ENCODE data around the gene SP110.
A peak's percentile ranks its signal among the peaks of the same experiment; 100 is the strongest.
"Not testable (repeated sequence)": the region's sequence is repeated elsewhere in the genome, so short reads cannot be mapped to it uniquely, and the experiment has no call there.

Gene SP110

DNA sequence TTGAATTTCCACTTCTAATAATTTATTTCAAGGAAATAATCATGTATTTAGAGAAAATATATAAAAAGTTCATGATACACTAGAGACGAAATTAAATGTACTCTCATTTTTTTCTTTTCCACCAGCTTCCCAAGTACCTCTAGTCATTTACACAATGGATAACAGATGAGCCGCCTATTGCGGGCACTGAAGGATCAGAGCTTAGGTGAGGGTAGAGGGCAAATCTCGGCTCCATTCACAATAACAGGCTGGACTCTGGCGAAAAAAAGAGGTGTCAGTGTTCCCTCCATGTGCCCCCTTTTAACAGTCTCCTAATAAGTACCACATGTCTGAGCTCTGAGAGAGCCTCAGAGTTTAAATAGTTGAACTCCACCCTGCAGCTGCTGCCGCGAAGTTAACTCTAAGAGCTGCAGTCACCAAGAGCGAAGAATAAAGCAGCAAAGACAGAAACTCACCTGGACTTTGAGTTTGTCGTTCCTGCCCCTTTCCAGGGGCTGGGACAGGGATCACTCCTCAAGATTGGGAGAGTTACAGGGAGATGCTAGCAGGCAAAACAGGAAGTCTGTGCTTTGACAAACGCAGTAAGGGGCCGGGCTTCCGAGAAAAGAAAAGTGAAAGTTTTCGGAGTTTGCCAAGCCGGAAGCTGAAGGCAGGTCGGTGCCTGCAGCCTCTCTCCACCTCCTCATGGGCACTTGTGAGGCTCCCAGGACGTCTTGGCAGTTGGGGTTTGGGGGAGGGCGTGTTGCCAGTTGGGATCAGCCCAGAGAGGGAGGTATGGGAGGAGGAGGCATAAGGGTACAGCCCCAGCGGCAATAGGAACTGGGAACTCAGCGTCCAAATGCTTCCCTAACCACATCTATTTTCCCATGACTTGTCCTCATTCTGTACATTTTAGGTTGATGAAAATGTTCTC is at the start of gene SP110:
SP110 (minus strand) TSS at position 566 of the 913 bp plus-strand sequence. CDS start 3,057 bp downstream, outside the sequence.
- DNase-seq (ENCODE audit: low read depth): peak; percentile 31

DNA sequence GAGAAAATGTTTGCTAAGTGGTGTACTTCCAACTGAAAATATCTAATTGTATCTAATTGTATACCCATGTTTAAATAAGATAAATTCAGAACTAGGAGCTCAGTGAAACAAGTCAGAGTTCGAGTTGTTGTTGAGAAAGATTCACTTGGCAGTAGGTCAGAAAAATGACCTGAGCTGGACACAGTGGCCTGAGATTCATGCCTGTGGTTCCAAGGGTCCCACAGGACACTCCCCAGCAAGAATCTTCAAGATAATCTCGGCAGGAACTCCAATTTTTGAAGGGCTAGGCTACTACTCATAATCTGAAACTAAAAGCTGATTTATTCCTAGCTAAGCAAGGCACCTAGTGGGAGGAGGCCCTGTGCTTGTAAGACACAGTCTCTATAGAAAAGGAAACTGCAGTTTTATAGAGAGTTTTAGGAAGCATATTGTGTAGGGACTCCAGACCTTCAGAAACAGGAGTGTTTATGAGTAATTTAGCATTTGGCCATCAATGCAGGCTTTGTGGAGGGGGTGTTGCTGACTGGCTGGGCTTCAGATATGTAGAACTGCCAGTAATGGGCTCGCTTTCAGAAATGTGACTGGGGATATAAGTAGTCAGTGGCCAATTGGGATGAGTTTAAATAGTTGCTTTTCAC is 48.9 kb upstream of the SP110 start:
- DNase-seq (ENCODE audit: low read depth): no peak

- DNase-seq (ENCODE audit: low read depth): no peak
These were observed 47.8 kb upstream of the SP110 start for GRCh38 chr2:230267556-230267955.

GRCh38 chr2:230267059-230267458 is 47.3 kb upstream of the SP110 start:
- DNase-seq (ENCODE audit: low read depth): no peak

GRCh38 chr2:230266638-230267037 is 46.9 kb upstream of the SP110 start:
- no peak for DNase-seq (ENCODE audit: low read depth)

DNA sequence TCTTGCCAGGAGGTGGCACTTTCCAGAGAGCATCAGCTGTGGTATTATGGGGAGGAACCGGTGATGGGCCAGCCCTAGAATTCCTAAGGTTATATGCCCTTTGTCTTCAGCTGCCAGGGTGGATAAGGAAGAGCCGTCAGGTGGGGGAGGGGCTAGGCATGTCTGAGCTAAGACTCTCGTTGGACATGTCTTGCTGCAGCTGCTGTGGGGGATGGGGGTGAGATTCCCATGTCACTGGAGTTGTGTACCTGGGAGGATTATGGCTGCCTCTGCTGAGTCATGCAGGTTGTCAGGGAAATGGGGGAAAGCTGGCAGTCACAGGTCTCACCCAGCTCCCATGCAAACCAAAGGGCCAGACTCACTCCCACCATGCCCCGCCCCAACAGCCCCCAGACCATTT is 45.2 kb upstream of the SP110 start:
- DNase-seq (ENCODE audit: low read depth): not testable (repeated sequence)

- DNase-seq (ENCODE audit: low read depth): no peak
These were observed 42.5 kb upstream of the SP110 start for GRCh38 chr2:230262246-230262645.

DNA sequence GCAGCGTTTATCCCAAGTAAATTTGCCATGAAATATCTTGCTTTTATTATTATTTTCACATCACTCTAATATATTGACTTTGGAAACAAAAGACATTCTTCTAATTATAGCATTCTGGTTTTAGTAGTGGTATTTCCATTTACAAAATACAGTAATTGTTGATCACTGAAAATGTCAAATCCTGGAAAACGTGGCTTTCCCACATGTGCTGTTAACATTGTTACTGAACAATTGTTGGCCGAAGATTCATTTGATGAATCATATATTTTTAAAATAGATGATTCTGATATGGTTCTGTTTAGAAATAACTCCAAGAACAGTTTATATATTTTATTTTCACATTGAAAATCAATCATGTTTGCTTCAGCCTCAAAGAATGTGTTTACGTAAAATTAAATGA is 38.7 kb upstream of the SP110 start:
- DNase-seq (ENCODE audit: low read depth): no peak

DNA sequence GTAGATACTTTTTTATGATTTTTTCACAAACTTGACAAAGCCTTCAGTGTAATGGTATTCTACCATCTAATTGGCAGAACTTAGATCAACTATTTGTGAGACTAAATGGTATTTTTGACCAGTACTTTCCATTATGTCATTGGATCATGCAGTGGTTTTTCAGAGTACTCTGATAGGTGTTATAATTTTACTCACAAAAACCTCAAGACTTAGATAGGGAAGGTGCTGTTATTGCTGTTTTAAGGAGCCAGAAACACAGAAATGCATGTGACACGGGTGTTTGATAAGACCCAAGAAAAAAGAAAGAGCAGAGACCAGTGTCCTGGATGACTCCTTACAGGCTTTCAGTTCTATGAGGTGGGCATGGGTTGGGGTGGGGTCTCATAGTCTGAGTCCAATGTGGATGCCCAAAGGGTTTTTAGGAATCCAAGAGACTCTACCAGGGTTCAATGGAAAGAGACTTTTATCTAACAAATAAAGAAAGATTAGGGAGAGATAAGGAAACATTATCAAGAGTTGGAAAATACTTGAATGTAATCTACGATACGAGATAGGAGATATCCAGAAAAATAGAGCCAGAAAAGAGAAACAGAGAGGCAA is 37.0 kb upstream of the SP110 start:
- no peak for DNase-seq (ENCODE audit: low read depth)

DNA sequence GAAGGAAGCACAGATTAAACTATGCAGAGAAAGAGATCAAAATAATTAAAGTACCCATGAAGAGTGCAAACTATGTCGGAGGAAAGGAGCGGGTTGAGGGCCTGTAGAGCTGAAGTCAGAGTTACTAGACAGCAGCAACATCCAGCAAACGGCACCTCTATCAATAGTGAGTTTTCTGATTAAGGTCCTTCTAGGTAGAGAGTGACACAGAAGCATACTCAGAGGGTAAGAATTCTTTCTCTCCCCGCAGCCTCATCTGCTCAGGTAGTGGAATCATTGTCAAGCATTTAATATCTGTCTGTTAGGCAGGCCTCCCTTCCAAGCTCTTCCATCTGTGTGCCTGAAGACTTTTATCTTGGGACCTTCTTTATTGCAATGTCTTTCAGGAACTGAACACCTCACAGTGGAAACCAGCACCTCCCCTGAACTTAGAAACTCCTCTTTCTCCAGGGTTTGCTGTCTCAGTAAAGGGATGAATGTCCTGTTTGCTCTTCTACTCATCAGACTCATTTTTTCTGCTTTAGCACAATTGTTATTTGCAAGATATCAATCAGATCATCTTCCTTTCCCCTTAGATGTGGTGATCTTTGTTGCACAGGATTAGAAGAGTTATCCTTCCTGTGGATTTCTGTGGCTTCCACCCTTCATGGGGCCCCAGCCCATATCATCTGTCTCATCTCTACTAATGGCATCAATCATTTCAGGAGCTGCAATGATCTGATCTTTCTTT is 34.5 kb upstream of the SP110 start:
- DNase-seq (ENCODE audit: low read depth): no peak

- DNase-seq (ENCODE audit: low read depth): no peak
These were observed 30.4 kb upstream of the SP110 start for GRCh38 chr2:230250231-230250630.

DNA sequence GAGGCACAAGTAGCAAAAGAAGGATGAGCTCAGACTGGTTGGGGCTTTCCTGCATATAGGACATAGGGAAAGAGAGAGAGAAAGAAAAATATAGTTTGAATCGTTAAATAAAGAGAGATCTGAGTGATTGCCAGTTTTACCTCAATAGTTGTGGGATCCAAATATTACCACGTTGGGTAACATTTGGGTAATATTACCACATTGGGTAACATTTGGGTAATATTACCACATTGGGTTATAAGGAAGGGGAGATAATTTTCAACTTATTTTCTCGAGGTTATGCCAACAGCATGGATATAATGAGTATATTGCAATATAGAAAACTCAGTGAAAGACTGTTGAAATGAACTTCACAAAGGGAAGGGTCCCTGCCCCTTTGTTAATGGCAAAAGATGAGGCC is 26.4 kb upstream of the SP110 start:
- no peak for DNase-seq (ENCODE audit: low read depth)

- no peak for DNase-seq (ENCODE audit: low read depth)
These were observed 24.4 kb upstream of the SP110 start for GRCh38 chr2:230244211-230244610.

- no peak for DNase-seq (ENCODE audit: low read depth)
These were observed 15.1 kb upstream of the SP110 start for GRCh38 chr2:230234845-230235244.

DNA sequence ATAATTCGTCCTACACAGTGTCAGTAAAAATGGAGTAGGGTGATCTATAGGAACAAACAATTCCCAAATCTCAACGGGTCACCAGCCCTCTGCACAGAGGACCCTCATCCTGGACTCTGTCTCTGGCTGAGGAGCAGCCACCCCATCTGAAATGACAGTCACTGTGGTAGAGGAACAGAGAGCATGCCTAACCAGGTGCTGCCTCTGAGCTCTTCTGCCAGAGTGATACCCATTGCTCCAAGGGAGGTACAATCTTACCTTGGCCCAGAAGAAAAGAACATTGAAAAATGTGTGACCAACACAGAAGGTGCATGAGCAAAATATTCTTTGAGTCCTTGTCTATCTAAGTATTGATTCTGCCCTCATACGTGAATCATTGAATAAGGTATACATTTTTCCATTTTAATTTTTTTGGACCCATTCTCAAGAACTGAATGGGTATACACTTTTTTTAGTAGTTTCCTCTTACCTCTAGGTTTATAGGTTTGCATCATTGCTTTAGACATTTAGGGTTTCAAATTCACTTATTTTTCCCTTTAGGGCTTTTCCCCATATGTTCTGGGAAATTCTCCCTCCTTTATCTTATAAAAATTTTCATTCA is 14.4 kb upstream of the SP110 start:
- DNase-seq (ENCODE audit: low read depth): no peak

GRCh38 chr2:230231251-230231650 is 11.5 kb upstream of the SP110 start:
- no peak for DNase-seq (ENCODE audit: low read depth)

DNA sequence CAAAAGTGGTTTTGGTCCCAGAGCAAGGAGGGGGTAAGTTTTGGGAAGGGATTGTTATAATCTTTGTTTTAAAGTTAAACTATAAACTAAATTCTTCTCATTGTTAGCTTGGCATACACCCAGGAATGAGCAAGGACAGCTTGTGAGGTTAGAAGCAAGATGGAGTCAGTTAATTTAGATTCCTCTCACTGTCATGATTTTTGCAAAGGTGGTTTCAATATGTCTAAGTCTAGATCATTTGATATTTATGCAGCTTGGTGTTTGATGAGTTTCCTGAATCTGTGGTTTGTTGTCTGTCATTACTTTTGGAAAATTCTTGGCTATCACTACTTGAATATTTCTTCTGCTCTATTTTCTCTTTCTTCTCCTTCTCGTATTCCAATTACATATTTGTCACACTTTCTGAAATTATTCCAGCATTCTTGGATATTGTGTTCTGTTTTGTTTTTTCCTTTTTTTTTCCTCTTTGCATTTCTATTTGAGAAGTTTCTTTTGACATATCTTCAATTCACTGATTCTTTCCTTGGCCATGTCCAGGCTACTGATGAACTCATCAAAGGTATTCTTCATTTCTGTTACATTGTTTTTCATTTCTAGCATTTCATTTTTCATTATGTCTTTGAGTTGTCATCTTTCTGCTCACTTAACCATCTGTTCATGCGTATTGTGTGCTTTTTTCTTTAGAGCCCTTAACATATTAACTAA is 10.9 kb upstream of the SP110 start:
- DNase-seq (ENCODE audit: low read depth): no peak

DNA sequence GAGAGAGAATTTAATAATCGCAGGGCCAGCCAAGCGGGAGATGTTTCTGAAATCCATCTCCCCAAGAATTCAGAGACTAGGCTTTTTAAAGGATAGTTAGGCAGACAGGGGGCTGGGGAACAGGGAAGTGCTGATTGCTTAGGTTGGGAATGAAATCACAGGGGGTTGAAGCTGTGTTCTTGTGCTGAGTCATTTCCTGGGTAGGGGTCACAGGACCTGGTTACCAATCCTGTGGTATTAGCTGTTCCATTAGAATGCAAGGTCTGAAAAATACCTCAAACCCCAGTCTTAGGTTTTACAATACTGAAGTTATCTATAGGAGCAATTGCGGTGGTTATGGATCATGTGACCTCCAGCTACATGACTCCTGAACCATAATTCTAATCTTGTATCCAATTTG is 10.3 kb upstream of the SP110 start:
- no peak for DNase-seq (ENCODE audit: low read depth)

- DNase-seq (ENCODE audit: low read depth): no peak
These were observed 7.4 kb upstream of the SP110 start for GRCh38 chr2:230227216-230227615.

DNA sequence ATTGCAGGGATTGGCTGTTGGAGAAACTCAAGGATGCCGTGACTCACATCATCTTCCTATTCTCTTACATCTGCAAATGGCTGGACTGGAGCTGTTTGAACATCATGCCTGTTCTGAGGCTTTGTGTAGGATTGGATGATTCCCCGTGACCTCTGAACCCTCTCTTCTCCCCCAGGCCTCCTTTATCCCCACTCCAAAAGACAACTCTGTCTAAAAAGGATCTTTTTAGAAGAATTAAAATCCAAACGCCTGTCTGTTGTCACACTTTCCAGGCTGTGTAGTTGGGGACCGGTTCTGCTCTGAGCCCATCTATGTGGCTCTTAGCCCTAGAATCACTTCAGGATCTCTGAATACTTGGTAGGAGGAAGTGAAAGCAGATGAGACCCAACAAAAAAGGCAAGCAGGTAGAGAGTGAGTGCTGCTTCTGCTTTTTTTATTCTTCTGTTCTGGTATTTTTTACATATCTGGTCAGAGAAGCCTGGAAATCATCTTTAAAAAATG is 6.3 kb upstream of the SP110 start:
- DNase-seq (ENCODE audit: low read depth): no peak

- DNase-seq (ENCODE audit: low read depth): peak; percentile 37
These were observed 5.7 kb upstream of the SP110 start, which contains the start of gene SP140 for GRCh38 chr2:230225486-230225885. TSS of gene SP140 (plus strand) at chr2:230225736. CDS start at chr2:230225845, 109 bp downstream.

All from stimulated activated CD8-positive, alpha-beta memory T cell treated with anti-CD3 and anti-CD28 coated beads, Interleukin-15, amount 100 ng/mL, for 24 hours (primary cell).